Activated CD8-positive, alpha-beta T cell treated with anti-CD3 and anti-CD28 coated beads for 36 hours (primary cell): ENCODE measurements around the gene CYP4F22. TPM values are rescaled to one million over a fixed set of nuclear protein-coding genes. Genes with fewer than 3 reads are reported as not detected.
"Not testable (repeated sequence)": the region's sequence is repeated elsewhere in the genome, so short reads cannot be mapped to it uniquely, and the experiment has no call there.

Experiments used
- ATAC-seq: fragments of 200-7000 bp; cut with Tn5 transposase; one replicate; pipeline ENCODE4 v1.10.0; 2021; ENCODE audit warnings: mild to moderate bottlenecking, moderate library complexity
- CTCF ChIA-PET: fragments of 350-600 bp; sonication (Branson Sonifier 250); formaldehyde crosslinking; loops from one replicate; lab custom pipeline; 2021; ENCODE audit warnings: antibody characterized with exemption; lab: Charles Lee
- POLR2A ChIA-PET: fragments of 350-600 bp; sonication (Branson Sonifier 250); formaldehyde crosslinking; loops from one replicate; lab custom pipeline; 2021; ENCODE audit warnings: antibody characterized with exemption; lab: Charles Lee
- DNase-seq: peaks from one replicate; pipeline ENCODE4 v3.0.0-alpha.2; 2020
- H3K27ac Mint-ChIP-seq: one replicate; pipeline ENCODE4 v1.8.0; 2021; ENCODE audit warnings: mild to moderate bottlenecking, mixed read lengths
- H3K27me3 Mint-ChIP-seq: one replicate; pipeline ENCODE4 v1.8.0; 2021; ENCODE audit warnings: mixed read lengths
- H3K36me3 Mint-ChIP-seq: one replicate; pipeline ENCODE4 v1.8.0; 2021; ENCODE audit warnings: low read depth, mixed read lengths
- H3K4me1 Mint-ChIP-seq: one replicate; pipeline ENCODE4 v1.8.0; 2021; ENCODE audit warnings: low read depth, mixed read lengths
- H3K4me3 Mint-ChIP-seq: one replicate; pipeline ENCODE4 v1.8.0; 2021; ENCODE audit warnings: mild to moderate bottlenecking, moderate library complexity, mixed read lengths
- H3K9me3 Mint-ChIP-seq: one replicate; pipeline ENCODE4 v1.8.0; 2021; ENCODE audit warnings: mixed read lengths
- intact Hi-C: fragments of 100-400 bp; cut with micrococcal nuclease; formaldehyde crosslinking; loops from one replicate; pipeline ENCODE4 v1.10.0; 2022
- total RNA-seq, 2 experiments: library from RNA; stranded (reverse); gene quantifications; one replicate each; pipeline ENCODE4 v1.2.3, GENCODE V29; 2021
- TF ChIP-seq, protein P1 (sequence below): fragments of 200-600 bp; IDR thresholded peaks from one replicate; pipeline ENCODE4 v1.8.0; 2022; ENCODE audit warnings: antibody characterized with exemption, mild to moderate bottlenecking

Gene CYP4F22
- total RNA-seq, 2 experiments from 2014 or later = 1.5 to 1.7 TPM

- ATAC-seq (no peak), DNase-seq (no peak)
- intact Hi-C loops = no loop called here
- Mint-ChIP-seq H3K27ac (no peak overlapping the region), H3K9me3 (no peaks in the 10 kb centered on the region), H3K4me3 (no peak overlapping the region), H3K36me3 (no peaks in the 10 kb centered on the region), H3K27me3 (peaks cover 28% of the 10 kb centered on the region), H3K4me1 (no peaks in the 10 kb centered on the region)
- TF ChIP-seq, protein P1, sequence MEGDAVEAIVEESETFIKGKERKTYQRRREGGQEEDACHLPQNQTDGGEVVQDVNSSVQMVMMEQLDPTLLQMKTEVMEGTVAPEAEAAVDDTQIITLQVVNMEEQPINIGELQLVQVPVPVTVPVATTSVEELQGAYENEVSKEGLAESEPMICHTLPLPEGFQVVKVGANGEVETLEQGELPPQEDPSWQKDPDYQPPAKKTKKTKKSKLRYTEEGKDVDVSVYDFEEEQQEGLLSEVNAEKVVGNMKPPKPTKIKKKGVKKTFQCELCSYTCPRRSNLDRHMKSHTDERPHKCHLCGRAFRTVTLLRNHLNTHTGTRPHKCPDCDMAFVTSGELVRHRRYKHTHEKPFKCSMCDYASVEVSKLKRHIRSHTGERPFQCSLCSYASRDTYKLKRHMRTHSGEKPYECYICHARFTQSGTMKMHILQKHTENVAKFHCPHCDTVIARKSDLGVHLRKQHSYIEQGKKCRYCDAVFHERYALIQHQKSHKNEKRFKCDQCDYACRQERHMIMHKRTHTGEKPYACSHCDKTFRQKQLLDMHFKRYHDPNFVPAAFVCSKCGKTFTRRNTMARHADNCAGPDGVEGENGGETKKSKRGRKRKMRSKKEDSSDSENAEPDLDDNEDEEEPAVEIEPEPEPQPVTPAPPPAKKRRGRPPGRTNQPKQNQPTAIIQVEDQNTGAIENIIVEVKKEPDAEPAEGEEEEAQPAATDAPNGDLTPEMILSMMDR = no peak
- CTCF ChIA-PET = no interaction called here
- POLR2A ChIA-PET = no interaction called here
Observed at GRCh38 chr19:15589760-15590451, 81.6 kb downstream of the CYP4F22 start.

DNA sequence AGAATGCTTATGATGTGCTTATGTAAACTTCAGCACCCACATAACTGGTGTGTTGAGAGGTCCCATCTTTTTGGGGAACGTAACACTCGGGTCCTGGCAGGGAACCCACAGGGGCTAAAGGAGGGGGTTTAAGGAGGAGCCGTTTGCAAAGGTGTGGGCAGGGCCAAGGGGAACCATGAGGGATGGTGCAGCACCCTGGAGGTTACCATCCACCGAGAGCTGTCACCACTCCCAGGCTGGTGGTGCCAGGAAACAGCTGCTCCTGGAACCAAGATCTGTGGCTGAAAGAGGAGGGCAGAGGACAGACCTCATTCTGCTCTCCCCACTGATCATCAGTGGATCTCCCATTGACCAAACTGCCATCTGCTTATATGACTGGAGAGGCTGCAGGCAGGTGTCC lies 83.5 kb downstream of the CYP4F22 start:
- no peak overlapping the region for H3K4me3 Mint-ChIP-seq
- intact Hi-C loops = no loop called here
- TF ChIP-seq, protein P1 = no peak
- DNase-seq = no peak
- ChIA-PET POLR2A (no interaction called here), CTCF (no interaction called here)
- peaks cover 32% of the 10 kb centered on the region for H3K27me3 Mint-ChIP-seq
- no peak for ATAC-seq
- no peaks in the 10 kb centered on the region for H3K4me1 Mint-ChIP-seq
- no peak overlapping the region for H3K27ac Mint-ChIP-seq
- peaks cover 4% of the 10 kb centered on the region for H3K9me3 Mint-ChIP-seq
- no peaks in the 10 kb centered on the region for H3K36me3 Mint-ChIP-seq

DNA sequence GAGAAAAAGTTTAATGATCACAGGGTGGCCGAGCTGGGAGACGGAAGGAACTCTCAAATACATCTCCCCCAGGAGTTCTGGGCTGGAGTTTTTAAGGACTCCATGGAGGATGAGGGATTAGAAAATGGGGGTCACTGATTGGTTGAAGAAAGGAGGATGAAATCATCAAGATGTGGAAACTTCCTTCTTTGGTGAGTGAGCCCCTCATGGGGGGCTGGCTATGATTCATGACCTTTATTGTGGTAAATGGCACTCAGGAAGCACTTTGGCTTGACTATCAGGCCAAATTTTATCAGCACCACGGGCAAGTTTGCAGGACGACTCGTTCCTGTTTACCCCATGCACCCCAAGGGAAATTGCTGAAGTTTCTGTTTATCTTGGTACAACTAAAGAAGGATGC lies 84.2 kb downstream of the CYP4F22 start:
- CTCF ChIA-PET, H3K4me1 Mint-ChIP-seq, H3K36me3 Mint-ChIP-seq, POLR2A ChIA-PET, H3K27ac Mint-ChIP-seq, H3K9me3 Mint-ChIP-seq, H3K4me3 Mint-ChIP-seq, intact Hi-C loops, ATAC-seq, DNase-seq: not testable (repeated sequence)
- peaks cover 32% of the 10 kb centered on the region for H3K27me3 Mint-ChIP-seq

DNA sequence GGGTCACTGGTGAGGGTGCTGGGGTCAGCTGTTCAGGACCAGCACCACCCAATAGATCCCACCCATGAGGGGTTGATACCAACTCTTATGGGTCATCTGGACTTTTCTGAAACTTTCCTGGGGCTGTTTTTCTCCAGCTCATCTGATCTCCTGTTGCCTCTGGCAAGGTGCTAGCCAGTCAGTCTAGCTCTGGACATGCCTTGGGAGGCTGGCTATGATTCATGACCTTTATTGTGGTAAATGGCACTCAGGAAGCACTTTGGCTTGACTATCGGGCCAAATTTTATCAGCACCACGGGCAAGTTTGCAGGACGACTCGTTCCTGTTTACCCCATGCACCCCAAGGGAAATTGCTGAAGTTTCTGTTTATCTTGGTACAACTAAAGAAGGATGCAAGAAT lies 85.4 kb downstream of the CYP4F22 start:
- H3K4me1 Mint-ChIP-seq, DNase-seq, intact Hi-C loops, CTCF ChIA-PET, POLR2A ChIA-PET, H3K4me3 Mint-ChIP-seq, H3K27ac Mint-ChIP-seq, H3K9me3 Mint-ChIP-seq, ATAC-seq, H3K36me3 Mint-ChIP-seq: not testable (repeated sequence)
- H3K27me3 Mint-ChIP-seq = peaks cover 32% of the 10 kb centered on the region

DNA sequence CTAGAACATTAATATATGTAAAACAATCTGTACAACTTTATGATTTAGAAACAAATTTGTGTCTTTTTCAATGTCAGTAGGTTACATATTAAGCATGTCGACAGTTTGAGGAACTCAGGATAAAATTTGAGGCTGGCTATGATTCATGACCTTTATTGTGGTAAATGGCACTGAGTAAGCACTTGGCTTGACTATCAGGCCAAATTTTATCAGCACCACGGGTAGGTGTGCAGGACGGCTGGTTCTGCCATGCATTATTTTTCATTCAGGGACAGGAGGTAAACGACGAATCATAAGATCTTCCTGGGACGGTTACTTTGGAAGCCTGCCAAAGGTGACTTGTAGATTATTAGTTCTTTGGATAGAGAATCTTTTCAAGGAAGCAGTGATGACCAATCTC lies 86.7 kb downstream of the CYP4F22 start:
- POLR2A ChIA-PET = no interaction called here
- H3K9me3 Mint-ChIP-seq = peaks cover 8% of the 10 kb centered on the region
- no peak overlapping the region for H3K27ac Mint-ChIP-seq
- no peak for ATAC-seq
- no peaks in the 10 kb centered on the region for H3K4me1 Mint-ChIP-seq
- no peak overlapping the region for H3K4me3 Mint-ChIP-seq
- TF ChIP-seq, protein P1 = no peak
- peaks cover 30% of the 10 kb centered on the region for H3K27me3 Mint-ChIP-seq
- DNase-seq = no peak
- no peaks in the 10 kb centered on the region for H3K36me3 Mint-ChIP-seq
- intact Hi-C loops = no loop called here
- CTCF ChIA-PET = no interaction called here

Other genes with a start within 250 kb of the CYP4F22 start
- gene BRD4, start 176.0 kb upstream of the CYP4F22 start, total RNA-seq = 10 to 100 TPM; 94.3 to 99.6 TPM
- 10 to 100 TPM; 47.6 to 48.2 TPM for gene AKAP8, start 128.7 kb upstream of the CYP4F22 start, total RNA-seq
- 10 to 100 TPM; 83.1 to 88.8 TPM for gene AKAP8L, start 89.5 kb upstream of the CYP4F22 start, total RNA-seq
- 10 to 100 TPM; 19.3 to 21.0 TPM for gene WIZ, start 58.6 kb upstream of the CYP4F22 start, total RNA-seq
- gene RASAL3, start 44.0 kb upstream of the CYP4F22 start, total RNA-seq = 10 to 100 TPM; 83.9 to 85.8 TPM
- gene PGLYRP2, start 29.0 kb upstream of the CYP4F22 start, total RNA-seq = under 1 TPM; 0.25 to 0.27 TPM
- gene CYP4F8, start 106.7 kb downstream of the CYP4F22 start, total RNA-seq = not detected
- under 1 TPM; 0.16 TPM for gene CYP4F3, start 132.4 kb downstream of the CYP4F22 start, total RNA-seq
- not detected for gene CYP4F12, start 164.6 kb downstream of the CYP4F22 start, total RNA-seq
- not detected for gene OR10H2, start 219.5 kb downstream of the CYP4F22 start, total RNA-seq
- not detected for gene OR10H3, start 229.5 kb downstream of the CYP4F22 start, total RNA-seq